H1 (cell line): ENCODE results near the gene ACTN2.

Source experiments
- ASH2L ChIP-seq: fragments of 200-600, 300-600 bp; sonication (generic); IDR thresholded peaks from one replicate; pipeline ENCODE4 v1.7.1; 2017; ENCODE audit warnings: low read length
- CTCF ChIP-seq, 3 experiments: IDR thresholded peaks; 1 replicate in 2 of 3; 2 replicates in 1 of 3; pipeline versions ENCODE4 v1.5.1 to v1.6.1; 2011; ENCODE audit warnings: low read length in 3 of 3, mild to moderate bottlenecking in 3 of 3, inconsistent platforms in 2 of 3, low read depth in 1 of 3, moderate library complexity in 1 of 3; ENCODE audit not compliant: insufficient read depth in 1 of 3; ENCODE audit errors: control extremely low read depth in 1 of 3
- EP300 ChIP-seq, 2 experiments: IDR thresholded peaks; 1 replicate in 1 of 2; 2 replicates in 1 of 2; pipeline ENCODE4 v1.6.1; 2011 to 2012; ENCODE audit warnings: low read depth in 2 of 2, low read length in 2 of 2, mild to moderate bottlenecking in 2 of 2, borderline replicate concordance in 1 of 2, inconsistent platforms in 1 of 2, moderate library complexity in 1 of 2
- EZH2 ChIP-seq: fragments of 200-600 bp; sonication (generic); IDR thresholded peaks from 2 replicates; pipeline ENCODE4 v1.7.1; 2012; ENCODE audit warnings: low read depth, mild to moderate bottlenecking, moderate library complexity, low read length, inconsistent platforms; ENCODE audit not compliant: severe bottlenecking
- JUN ChIP-seq: IDR thresholded peaks from 2 replicates; pipeline ENCODE4 v1.6.1; 2011; ENCODE audit warnings: low read depth, mild to moderate bottlenecking, improper control_type of control experiment, low read length
- KDM1A ChIP-seq: fragments of 200-600, 300-600 bp; sonication (generic); IDR thresholded peaks from 2 replicates; pipeline ENCODE4 v1.7.1; 2016; ENCODE audit warnings: mild to moderate bottlenecking, low read length, borderline replicate concordance
- NRF1 ChIP-seq: IDR thresholded peaks from 2 replicates; pipeline ENCODE4 v1.6.1; 2011; ENCODE audit warnings: mild to moderate bottlenecking, low read depth, low read length, improper control_type of control experiment
- POLR2A ChIP-seq, 2 experiments: IDR thresholded peaks; 1 replicate in 1 of 2; 2 replicates in 1 of 2; pipeline ENCODE4 v1.6.1; 2011; ENCODE audit warnings: low read depth in 2 of 2, low read length in 2 of 2, mild to moderate bottlenecking in 2 of 2; ENCODE audit errors: control extremely low read depth in 1 of 2
- POLR2AphosphoS5 ChIP-seq: IDR thresholded peaks from 2 replicates; pipeline ENCODE4 v1.6.1; 2011; ENCODE audit warnings: low read depth, low read length
- SP1 ChIP-seq: IDR thresholded peaks from 2 replicates; pipeline ENCODE4 v1.6.1; 2011; ENCODE audit warnings: low read depth, low read length
- SP2 ChIP-seq: IDR thresholded peaks from 2 replicates; pipeline ENCODE4 v1.6.1; 2012; ENCODE audit warnings: mild to moderate bottlenecking, low read length, inconsistent platforms
- SUZ12 ChIP-seq: fragments of 200-600 bp; sonication (generic); IDR thresholded peaks from 2 replicates; pipeline ENCODE4 v1.6.1; 2012; ENCODE audit warnings: mild to moderate bottlenecking, inconsistent platforms, low read length, moderate library complexity, mixed read lengths
- TEAD4 ChIP-seq: IDR thresholded peaks from 2 replicates; pipeline ENCODE4 v1.6.1; 2012; ENCODE audit warnings: low read depth, low read length, inconsistent platforms, mixed read lengths
- YY1 ChIP-seq: IDR thresholded peaks from 2 replicates; pipeline ENCODE4 v1.6.1; 2011; ENCODE audit warnings: low read depth, mild to moderate bottlenecking, low read length

- TF ChIP-seq POLR2AphosphoS5 (no peak), SUZ12 (no peak), KDM1A (no peak), CTCF (IDR thresholded peaks at IDR 0.05; ENCODE audit: control extremely low read depth in 1 of 3, insufficient read depth in 1 of 3, low read depth in 1 of 3, low read length in 3 of 3) (no peak), EP300 (IDR thresholded peaks at IDR 0.05; ENCODE audit: borderline replicate concordance in 1 of 2, low read depth in 2 of 2, low read length in 2 of 2) (no peak), EZH2 (no peak), TEAD4 (peak; percentile 41; the same call in 1 of the 2 replicates), JUN (no peak), NRF1 (no peak), SP1 (no peak), ASH2L (no peak), YY1 (no peak), POLR2A (IDR thresholded peaks at IDR 0.05; ENCODE audit: control extremely low read depth in 1 of 2, low read depth in 2 of 2, low read length in 2 of 2) (no peak), SP2 (no peak)
These were observed 8.6 kb upstream of the ACTN2 start for GRCh38 chr1:236677641-236678235.
